ENCODE measurements around the gene ABL2. TPM values are rescaled to one million over a fixed set of nuclear protein-coding genes. Genes with fewer than 3 reads are reported as not detected.

ABL2 gene
- total RNA-seq, 1 experiment from 2014 or later: 18.3 TPM

DNA sequence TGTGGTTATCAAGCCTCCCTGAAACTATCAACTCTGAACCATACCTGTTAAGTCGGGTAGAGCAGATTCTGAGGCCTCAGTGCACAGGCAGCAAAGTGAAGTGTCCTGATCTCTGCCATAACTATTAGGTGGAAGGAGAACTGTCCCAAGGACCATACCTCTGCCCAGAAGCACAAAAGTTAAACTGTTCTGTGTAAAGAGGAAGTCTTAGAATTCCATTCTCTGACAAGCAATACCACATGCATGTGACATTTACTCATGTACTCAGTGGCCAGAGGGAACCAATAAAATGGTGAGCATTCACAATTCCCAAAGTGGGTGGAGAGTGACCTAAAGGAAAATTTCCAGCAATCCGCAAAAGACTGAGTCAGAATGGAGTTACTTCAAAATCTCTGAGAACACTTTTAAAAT is 86.6 kb downstream of the ABL2 start:
- ChIA-PET CTCF (no interaction called here), POLR2A (no interaction called here)
- H3K27ac Mint-ChIP-seq: peak overlapping the region; percentile 14; the same call in 1 of the 2 replicates
- H3K27me3 Mint-ChIP-seq (ENCODE audit: low read depth): no peaks in the 10 kb centered on the region
- no peak overlapping the region for H3K4me3 Mint-ChIP-seq
- no peak; the same call in 1 of the 2 replicates for ATAC-seq
- peaks cover 20% of the 10 kb centered on the region for H3K9me3 Mint-ChIP-seq
- TF ChIP-seq FOXK1 (CRISPR knock-in tag; IDR thresholded peaks at IDR 0.05) (no peak), NFE2L1 (CRISPR knock-in tag; IDR thresholded peaks at IDR 0.05) (no peak), ZNF138 (CRISPR knock-in tag; conservative IDR thresholded peaks at IDR 0.05) (no peak), SP1 (CRISPR knock-in tag; conservative IDR thresholded peaks at IDR 0.05) (no peak), NR2C2 (CRISPR knock-in tag; IDR thresholded peaks at IDR 0.05) (no peak), ZNF232 (CRISPR knock-in tag; IDR thresholded peaks at IDR 0.05) (no peak)
- TF ChIP-seq, protein P1, sequence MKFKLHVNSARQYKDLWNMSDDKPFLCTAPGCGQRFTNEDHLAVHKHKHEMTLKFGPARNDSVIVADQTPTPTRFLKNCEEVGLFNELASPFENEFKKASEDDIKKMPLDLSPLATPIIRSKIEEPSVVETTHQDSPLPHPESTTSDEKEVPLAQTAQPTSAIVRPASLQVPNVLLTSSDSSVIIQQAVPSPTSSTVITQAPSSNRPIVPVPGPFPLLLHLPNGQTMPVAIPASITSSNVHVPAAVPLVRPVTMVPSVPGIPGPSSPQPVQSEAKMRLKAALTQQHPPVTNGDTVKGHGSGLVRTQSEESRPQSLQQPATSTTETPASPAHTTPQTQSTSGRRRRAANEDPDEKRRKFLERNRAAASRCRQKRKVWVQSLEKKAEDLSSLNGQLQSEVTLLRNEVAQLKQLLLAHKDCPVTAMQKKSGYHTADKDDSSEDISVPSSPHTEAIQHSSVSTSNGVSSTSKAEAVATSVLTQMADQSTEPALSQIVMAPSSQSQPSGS (CRISPR knock-in tag; IDR thresholded peaks at IDR 0.05; ENCODE audit: borderline replicate concordance, low read depth): no peak
- TF ChIP-seq, protein P2, sequence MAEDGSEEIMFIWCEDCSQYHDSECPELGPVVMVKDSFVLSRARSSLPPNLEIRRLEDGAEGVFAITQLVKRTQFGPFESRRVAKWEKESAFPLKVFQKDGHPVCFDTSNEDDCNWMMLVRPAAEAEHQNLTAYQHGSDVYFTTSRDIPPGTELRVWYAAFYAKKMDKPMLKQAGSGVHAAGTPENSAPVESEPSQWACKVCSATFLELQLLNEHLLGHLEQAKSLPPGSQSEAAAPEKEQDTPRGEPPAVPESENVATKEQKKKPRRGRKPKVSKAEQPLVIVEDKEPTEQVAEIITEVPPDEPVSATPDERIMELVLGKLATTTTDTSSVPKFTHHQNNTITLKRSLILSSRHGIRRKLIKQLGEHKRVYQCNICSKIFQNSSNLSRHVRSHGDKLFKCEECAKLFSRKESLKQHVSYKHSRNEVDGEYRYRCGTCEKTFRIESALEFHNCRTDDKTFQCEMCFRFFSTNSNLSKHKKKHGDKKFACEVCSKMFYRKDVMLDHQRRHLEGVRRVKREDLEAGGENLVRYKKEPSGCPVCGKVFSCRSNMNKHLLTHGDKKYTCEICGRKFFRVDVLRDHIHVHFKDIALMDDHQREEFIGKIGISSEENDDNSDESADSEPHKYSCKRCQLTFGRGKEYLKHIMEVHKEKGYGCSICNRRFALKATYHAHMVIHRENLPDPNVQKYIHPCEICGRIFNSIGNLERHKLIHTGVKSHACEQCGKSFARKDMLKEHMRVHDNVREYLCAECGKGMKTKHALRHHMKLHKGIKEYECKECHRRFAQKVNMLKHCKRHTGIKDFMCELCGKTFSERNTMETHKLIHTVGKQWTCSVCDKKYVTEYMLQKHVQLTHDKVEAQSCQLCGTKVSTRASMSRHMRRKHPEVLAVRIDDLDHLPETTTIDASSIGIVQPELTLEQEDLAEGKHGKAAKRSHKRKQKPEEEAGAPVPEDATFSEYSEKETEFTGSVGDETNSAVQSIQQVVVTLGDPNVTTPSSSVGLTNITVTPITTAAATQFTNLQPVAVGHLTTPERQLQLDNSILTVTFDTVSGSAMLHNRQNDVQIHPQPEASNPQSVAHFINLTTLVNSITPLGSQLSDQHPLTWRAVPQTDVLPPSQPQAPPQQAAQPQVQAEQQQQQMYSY (CRISPR knock-in tag; IDR thresholded peaks at IDR 0.05): no peak
- TF ChIP-seq, protein P3, sequence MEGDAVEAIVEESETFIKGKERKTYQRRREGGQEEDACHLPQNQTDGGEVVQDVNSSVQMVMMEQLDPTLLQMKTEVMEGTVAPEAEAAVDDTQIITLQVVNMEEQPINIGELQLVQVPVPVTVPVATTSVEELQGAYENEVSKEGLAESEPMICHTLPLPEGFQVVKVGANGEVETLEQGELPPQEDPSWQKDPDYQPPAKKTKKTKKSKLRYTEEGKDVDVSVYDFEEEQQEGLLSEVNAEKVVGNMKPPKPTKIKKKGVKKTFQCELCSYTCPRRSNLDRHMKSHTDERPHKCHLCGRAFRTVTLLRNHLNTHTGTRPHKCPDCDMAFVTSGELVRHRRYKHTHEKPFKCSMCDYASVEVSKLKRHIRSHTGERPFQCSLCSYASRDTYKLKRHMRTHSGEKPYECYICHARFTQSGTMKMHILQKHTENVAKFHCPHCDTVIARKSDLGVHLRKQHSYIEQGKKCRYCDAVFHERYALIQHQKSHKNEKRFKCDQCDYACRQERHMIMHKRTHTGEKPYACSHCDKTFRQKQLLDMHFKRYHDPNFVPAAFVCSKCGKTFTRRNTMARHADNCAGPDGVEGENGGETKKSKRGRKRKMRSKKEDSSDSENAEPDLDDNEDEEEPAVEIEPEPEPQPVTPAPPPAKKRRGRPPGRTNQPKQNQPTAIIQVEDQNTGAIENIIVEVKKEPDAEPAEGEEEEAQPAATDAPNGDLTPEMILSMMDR (IDR thresholded peaks at IDR 0.05): no peak
- H3K36me3 Mint-ChIP-seq: peaks cover 20% of the 10 kb centered on the region
- DNase-seq (ENCODE audit: low spot score): no peak
- H3K4me1 Mint-ChIP-seq: peaks cover 17% of the 10 kb centered on the region

DNA sequence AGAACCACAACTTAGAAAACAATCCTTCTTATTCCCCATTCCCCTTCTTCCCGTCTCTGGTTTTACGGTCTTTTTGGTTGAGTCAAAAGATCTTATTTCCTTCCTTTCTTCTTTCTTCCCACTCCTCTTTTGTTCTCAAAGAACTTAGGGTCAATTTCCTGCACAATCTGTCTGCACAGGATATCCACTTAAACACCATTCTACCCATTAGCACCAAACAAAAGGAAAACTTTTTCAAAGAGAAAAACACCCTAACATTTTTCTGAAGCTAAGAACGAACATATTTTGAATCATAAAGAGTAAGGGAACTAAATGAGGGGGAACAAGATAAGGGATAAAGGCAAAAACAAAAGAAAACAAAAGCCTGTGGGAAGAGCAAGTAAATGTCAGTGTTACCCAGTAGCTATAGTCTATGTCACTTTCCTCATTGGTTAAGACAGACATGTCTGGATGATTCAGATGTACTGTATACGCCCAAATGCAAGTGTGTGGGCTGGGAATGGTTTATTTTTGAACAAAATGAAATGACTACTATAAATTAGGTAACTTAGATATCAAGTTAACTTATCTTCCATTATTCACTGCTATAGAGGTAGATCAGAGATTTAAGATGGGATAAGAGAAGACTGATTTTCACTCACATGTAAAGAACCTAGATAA is 87.8 kb downstream of the ABL2 start:
- Mint-ChIP-seq H3K4me3 (no peak overlapping the region), H3K4me1 (peaks cover 17% of the 10 kb centered on the region), H3K27me3 (ENCODE audit: low read depth) (no peaks in the 10 kb centered on the region), H3K36me3 (peaks cover 20% of the 10 kb centered on the region), H3K9me3 (peaks cover 20% of the 10 kb centered on the region), H3K27ac (peak overlapping the region; percentile 57)
- ChIA-PET POLR2A (no interaction called here), CTCF (no interaction called here)
- ATAC-seq: 0 out of 2 replicates have a peak, but pooled peaks have one; percentile 39
- DNase-seq (ENCODE audit: low spot score): no peak
- TF ChIP-seq MYBL2 (CRISPR knock-in tag; IDR thresholded peaks at IDR 0.05) (no peak), SOX15 (CRISPR knock-in tag; IDR thresholded peaks at IDR 0.05) (no peak), FOXJ3 (CRISPR knock-in tag; IDR thresholded peaks at IDR 0.05; ENCODE audit: borderline replicate concordance) (no peak), CBFB (CRISPR knock-in tag; IDR thresholded peaks at IDR 0.05; ENCODE audit: low read depth) (no peak), OVOL2 (CRISPR knock-in tag; IDR thresholded peaks at IDR 0.05; ENCODE audit: borderline replicate concordance) (no peak)
- TF ChIP-seq, protein P4, sequence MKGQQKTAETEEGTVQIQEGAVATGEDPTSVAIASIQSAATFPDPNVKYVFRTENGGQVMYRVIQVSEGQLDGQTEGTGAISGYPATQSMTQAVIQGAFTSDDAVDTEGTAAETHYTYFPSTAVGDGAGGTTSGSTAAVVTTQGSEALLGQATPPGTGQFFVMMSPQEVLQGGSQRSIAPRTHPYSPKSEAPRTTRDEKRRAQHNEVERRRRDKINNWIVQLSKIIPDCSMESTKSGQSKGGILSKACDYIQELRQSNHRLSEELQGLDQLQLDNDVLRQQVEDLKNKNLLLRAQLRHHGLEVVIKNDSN (CRISPR knock-in tag; IDR thresholded peaks at IDR 0.05): no peak
- TF ChIP-seq, protein P5, sequence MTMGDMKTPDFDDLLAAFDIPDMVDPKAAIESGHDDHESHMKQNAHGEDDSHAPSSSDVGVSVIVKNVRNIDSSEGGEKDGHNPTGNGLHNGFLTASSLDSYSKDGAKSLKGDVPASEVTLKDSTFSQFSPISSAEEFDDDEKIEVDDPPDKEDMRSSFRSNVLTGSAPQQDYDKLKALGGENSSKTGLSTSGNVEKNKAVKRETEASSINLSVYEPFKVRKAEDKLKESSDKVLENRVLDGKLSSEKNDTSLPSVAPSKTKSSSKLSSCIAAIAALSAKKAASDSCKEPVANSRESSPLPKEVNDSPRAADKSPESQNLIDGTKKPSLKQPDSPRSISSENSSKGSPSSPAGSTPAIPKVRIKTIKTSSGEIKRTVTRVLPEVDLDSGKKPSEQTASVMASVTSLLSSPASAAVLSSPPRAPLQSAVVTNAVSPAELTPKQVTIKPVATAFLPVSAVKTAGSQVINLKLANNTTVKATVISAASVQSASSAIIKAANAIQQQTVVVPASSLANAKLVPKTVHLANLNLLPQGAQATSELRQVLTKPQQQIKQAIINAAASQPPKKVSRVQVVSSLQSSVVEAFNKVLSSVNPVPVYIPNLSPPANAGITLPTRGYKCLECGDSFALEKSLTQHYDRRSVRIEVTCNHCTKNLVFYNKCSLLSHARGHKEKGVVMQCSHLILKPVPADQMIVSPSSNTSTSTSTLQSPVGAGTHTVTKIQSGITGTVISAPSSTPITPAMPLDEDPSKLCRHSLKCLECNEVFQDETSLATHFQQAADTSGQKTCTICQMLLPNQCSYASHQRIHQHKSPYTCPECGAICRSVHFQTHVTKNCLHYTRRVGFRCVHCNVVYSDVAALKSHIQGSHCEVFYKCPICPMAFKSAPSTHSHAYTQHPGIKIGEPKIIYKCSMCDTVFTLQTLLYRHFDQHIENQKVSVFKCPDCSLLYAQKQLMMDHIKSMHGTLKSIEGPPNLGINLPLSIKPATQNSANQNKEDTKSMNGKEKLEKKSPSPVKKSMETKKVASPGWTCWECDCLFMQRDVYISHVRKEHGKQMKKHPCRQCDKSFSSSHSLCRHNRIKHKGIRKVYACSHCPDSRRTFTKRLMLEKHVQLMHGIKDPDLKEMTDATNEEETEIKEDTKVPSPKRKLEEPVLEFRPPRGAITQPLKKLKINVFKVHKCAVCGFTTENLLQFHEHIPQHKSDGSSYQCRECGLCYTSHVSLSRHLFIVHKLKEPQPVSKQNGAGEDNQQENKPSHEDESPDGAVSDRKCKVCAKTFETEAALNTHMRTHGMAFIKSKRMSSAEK (CRISPR knock-in tag; IDR thresholded peaks at IDR 0.05; ENCODE audit: borderline replicate concordance): no peak
- TF ChIP-seq, protein P6, sequence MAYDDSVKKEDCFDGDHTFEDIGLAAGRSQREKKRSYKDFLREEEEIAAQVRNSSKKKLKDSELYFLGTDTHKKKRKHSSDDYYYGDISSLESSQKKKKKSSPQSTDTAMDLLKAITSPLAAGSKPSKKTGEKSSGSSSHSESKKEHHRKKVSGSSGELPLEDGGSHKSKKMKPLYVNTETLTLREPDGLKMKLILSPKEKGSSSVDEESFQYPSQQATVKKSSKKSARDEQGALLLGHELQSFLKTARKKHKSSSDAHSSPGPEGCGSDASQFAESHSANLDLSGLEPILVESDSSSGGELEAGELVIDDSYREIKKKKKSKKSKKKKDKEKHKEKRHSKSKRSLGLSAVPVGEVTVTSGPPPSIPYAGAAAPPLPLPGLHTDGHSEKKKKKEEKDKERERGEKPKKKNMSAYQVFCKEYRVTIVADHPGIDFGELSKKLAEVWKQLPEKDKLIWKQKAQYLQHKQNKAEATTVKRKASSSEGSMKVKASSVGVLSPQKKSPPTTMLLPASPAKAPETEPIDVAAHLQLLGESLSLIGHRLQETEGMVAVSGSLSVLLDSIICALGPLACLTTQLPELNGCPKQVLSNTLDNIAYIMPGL (CRISPR knock-in tag; IDR thresholded peaks at IDR 0.05): no peak
- TF ChIP-seq, protein P3 (IDR thresholded peaks at IDR 0.05): no peak

Data from WTC11 (cell line).